Measurements from ENCODE around the gene PRRG4. TPM values are rescaled to one million over a fixed set of nuclear protein-coding genes. Genes with fewer than 3 reads are reported as not detected.

Gene PRRG4
- total RNA-seq, 4 donors from 2014 or later: 1.7 to 6.7 (median 2.5) TPM

- Histone ChIP-seq H3K4me1 (no peaks in the 10 kb centered on the region), H3K9me3 (peaks cover 0 to 9% (median 0%) of the 10 kb centered on the region in 3 donors), H3K36me3 (no peaks in the 10 kb centered on the region), H3K27me3 (peaks cover 3% of the 10 kb centered on the region), H3K27ac (no peak overlapping the region), H3K4me3 (no peak overlapping the region)
- TF ChIP-seq EP300 (IDR thresholded peaks at IDR 0.05) (no peak), CTCF (IDR thresholded peaks at IDR 0.05) (no peak), POLR2AphosphoS5 (IDR thresholded peaks at IDR 0.05) (no peak), POLR2A (IDR thresholded peaks at IDR 0.05) (no peak)
- WGBS, 2 donors (ENCODE audit: low coverage in 1 of 2): 75 to 77% methylated on average over 2 of the region's 2 CpGs
- no peak for ATAC-seq
These were observed 17.8 kb downstream of the PRRG4 start for GRCh38 chr11:32847511-32847910.

- Histone ChIP-seq H3K27ac (no peak overlapping the region), H3K9me3 (peaks cover 0 to 9% (median 0%) of the 10 kb centered on the region in 3 donors), H3K36me3 (no peaks in the 10 kb centered on the region), H3K4me1 (no peaks in the 10 kb centered on the region), H3K4me3 (no peak overlapping the region), H3K27me3 (peaks cover 9% of the 10 kb centered on the region)
- no peak for ATAC-seq
- no peak for TF ChIP-seq POLR2AphosphoS5 (IDR thresholded peaks at IDR 0.05)
- TF ChIP-seq CTCF (IDR thresholded peaks at IDR 0.05): no peak
- no peak for TF ChIP-seq POLR2A (IDR thresholded peaks at IDR 0.05)
- no peak for TF ChIP-seq EP300 (IDR thresholded peaks at IDR 0.05)
- WGBS, 2 donors (ENCODE audit: low coverage in 1 of 2): 59 to 64% methylated on average over 1 of the region's 1 CpG
These were observed 20.0 kb downstream of the PRRG4 start for GRCh38 chr11:32849761-32850160.

GRCh38 chr11:32851251-32851650 is 21.5 kb downstream of the PRRG4 start:
- Histone ChIP-seq H3K9me3 (peaks cover 0 to 9% (median 0%) of the 10 kb centered on the region in 3 donors), H3K4me3 (no peak overlapping the region), H3K27me3 (peaks cover 5% of the 10 kb centered on the region), H3K27ac (no peak overlapping the region), H3K36me3 (no peaks in the 10 kb centered on the region), H3K4me1 (no peaks in the 10 kb centered on the region)
- 69 to 90% methylated on average over 1 of the region's 1 CpG for WGBS, 2 donors (ENCODE audit: low coverage in 1 of 2)
- no peak for ATAC-seq
- no peak for TF ChIP-seq POLR2AphosphoS5 (IDR thresholded peaks at IDR 0.05)
- no peak for TF ChIP-seq POLR2A (IDR thresholded peaks at IDR 0.05)
- no peak for TF ChIP-seq CTCF (IDR thresholded peaks at IDR 0.05)
- no peak for TF ChIP-seq EP300 (IDR thresholded peaks at IDR 0.05)

- 61 to 64% methylated on average over 4 of the region's 4 CpGs for WGBS, 2 donors (ENCODE audit: low coverage in 1 of 2)
- Histone ChIP-seq H3K4me1 (no peaks in the 10 kb centered on the region), H3K4me3 (no peak overlapping the region), H3K9me3 (peaks cover 0 to 9% (median 0%) of the 10 kb centered on the region in 3 donors), H3K27ac (no peak overlapping the region), H3K36me3 (no peaks in the 10 kb centered on the region), H3K27me3 (peaks cover 5% of the 10 kb centered on the region)
- ATAC-seq: no peak
- TF ChIP-seq EP300 (IDR thresholded peaks at IDR 0.05) (no peak), CTCF (IDR thresholded peaks at IDR 0.05) (no peak), POLR2AphosphoS5 (IDR thresholded peaks at IDR 0.05) (no peak), POLR2A (IDR thresholded peaks at IDR 0.05) (no peak)
These were observed 22.5 kb downstream of the PRRG4 start for GRCh38 chr11:32852207-32852606.

GRCh38 chr11:32855601-32856000 is 25.9 kb downstream of the PRRG4 start:
- no peaks in the 10 kb centered on the region for H3K9me3 ChIP-seq
- 36 to 58% methylated on average over 2 of the region's 2 CpGs for WGBS, 2 donors (ENCODE audit: low coverage in 1 of 2)
- no peak overlapping the region for H3K4me3 ChIP-seq
- no peaks in the 10 kb centered on the region for H3K36me3 ChIP-seq
- H3K27me3 ChIP-seq: peaks cover 7% of the 10 kb centered on the region
- ATAC-seq: no peak
- H3K4me1 ChIP-seq: no peaks in the 10 kb centered on the region
- no peak overlapping the region for H3K27ac ChIP-seq
- no peak for TF ChIP-seq EP300 (IDR thresholded peaks at IDR 0.05)
- no peak for TF ChIP-seq POLR2A (IDR thresholded peaks at IDR 0.05)
- TF ChIP-seq POLR2AphosphoS5 (IDR thresholded peaks at IDR 0.05): no peak
- TF ChIP-seq CTCF (IDR thresholded peaks at IDR 0.05): no peak

Measured in gastroesophageal sphincter (tissue), 4 donors.